Superior temporal gyrus (tissue), 1 donor: ENCODE measurements around the gene A3GALT2.
A peak's percentile ranks its signal among the peaks of the same experiment; 100 is the strongest.

ENCODE experiments used
- DNase-seq: peaks from one replicate; pipeline ENCODE4 v3.0.0-alpha.2; 2016; ENCODE audit errors: extremely low spot score

The A3GALT2 gene

GRCh38 chr1:33350611-33351280 lies 29.8 kb upstream of the A3GALT2 start:
- DNase-seq: no peak

- peak; percentile 80 for DNase-seq
Measured at GRCh38 chr1:33349778-33350610, 29.1 kb upstream of the A3GALT2 start.

DNA sequence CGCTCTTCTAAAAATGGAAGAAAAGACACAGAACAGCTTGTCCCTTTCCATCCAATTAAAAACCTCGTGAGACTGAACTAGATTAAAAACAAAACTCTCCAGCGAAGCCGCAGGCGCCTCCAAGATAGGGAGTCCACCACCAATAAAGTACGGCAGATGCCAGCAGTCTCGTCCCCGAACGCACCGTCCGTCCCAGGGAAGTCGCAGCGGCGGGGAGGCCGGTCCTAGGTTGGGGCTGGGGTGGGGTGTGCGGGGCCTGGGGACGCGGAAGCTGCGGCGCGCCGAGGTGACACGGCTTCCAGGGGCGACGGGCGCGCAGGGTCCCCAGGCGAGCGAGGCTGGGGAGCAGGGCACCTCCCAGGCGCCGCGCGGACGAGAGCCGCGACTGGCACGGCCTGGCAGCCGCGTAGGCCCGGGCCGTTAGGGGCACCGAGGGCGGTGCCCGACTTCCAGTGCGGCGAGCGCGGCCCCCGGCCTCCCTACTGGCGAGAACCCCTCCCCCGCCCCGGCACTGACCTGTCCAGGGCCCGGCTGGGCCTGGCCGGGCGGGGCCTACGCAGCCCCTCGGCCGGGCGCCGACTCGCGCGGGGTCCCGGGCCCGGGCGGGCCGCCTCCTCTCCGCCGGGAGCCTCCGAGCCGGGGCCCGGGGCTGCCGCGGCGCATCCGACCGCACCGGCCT lies 28.3 kb upstream of the A3GALT2 start:
- DNase-seq: no peak

- DNase-seq: peak; percentile 70
Measured at GRCh38 chr1:33348676-33349080, 27.8 kb upstream of the A3GALT2 start.

- no peak for DNase-seq
Measured at GRCh38 chr1:33348194-33348593, 27.3 kb upstream of the A3GALT2 start.

GRCh38 chr1:33347650-33347992 lies 26.7 kb upstream of the A3GALT2 start:
- no peak for DNase-seq

DNA sequence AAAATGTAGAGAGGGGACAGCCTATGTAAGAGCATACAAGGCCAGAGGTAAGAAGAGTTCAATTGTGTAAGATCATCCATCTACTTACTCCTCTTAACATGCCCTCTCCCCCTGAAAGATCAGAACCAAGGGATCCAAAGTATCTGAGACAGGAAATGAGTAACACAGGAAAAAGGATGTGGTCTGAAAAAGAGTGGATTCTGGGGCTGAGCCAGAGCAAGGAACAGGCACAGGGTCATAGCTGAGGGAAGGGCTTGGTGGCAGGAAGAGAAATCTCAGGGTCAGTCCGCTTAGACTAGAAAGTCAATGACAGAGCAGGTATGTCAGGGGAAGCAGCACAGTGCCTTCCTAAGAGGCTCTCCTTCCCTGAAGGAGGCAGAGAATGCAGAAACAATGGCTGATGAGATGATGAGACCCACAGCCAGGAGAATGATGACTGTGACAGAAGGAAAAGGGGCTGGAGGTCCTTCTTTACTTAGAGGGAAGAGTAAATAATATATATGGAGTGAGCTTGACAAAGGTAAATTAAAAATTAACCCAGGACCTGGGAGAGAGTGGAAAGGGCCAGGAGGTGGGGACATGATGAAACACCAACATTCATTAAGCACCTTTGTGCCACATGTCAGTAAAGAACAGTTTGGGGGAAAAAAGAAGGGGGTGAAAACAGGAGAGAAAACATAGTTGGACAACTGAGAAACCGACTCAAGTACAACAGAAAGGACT lies 26.2 kb upstream of the A3GALT2 start:
- peak; percentile 29 for DNase-seq

DNA sequence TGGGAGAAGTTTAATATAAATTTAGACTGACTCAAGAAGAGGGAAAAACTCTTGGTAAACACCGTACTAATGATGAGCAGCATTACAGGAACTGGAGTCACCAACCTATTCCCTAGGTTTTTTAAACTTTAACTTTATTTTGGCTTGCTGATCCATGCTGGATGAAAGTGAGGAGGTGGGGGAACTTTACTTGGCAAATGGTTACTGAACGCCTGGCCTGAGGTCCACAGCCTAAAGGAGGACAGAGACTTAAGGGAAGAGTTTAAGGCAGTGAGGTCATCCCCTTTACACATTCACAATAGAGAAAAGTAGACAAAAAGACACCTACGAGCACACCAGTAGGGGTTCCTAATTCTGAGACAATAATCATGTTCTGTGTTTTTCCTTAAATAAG lies 25.6 kb upstream of the A3GALT2 start:
- no peak for DNase-seq

DNA sequence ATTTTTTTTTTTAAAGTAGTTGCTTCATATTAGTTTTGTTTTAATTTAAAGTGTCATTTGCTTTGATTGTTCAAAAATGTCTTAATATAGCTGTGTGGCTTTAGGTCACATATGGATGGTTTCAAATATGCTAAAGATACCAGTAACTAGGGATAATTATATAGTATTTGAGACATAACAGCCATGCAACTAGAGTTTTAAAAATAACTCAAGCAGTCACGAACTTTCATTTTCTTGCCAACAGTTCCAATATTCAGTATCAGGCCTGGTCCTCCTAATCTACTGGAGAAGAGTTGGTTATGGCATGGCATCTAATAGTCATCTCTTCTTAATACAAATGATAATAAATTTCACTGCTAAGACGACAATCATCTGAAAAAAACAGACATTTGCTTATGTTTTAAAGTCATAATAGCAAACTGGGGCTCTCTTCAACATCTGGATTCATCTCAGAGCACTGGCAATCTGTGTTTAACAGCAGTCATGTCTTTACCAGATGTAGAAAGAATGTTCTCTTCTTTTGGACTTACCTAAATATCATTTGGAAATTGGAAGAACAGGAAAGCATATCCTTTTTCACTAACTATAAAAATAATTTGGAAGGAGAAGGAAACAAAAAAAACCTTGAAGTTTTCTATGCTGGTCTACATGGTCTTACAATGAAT lies 24.1 kb upstream of the A3GALT2 start:
- DNase-seq: peak; percentile 31

DNA sequence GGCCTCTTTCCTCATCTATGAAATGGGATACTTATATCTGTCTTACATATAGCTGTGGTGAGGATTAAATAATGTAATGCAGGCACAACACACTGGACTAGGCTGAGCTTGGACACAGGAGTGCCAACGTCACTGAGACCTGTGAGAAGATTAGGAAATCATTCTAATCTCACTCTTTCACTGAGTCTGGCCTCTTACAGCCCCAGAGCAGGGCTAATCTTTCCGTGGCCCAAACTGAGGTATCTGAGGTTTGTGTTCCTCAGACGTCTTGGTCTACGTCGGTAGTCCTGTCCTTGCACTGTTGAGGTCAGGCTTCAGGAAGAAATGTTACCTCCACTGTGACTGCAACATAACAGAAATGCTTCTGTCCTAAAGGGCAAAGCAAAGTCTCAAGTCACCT lies 22.6 kb upstream of the A3GALT2 start:
- DNase-seq: no peak

- peak; percentile 85 for DNase-seq
Measured at GRCh38 chr1:33342041-33342723, 21.3 kb upstream of the A3GALT2 start.

- no peak for DNase-seq
Measured at GRCh38 chr1:33341190-33341589, 20.3 kb upstream of the A3GALT2 start.

DNA sequence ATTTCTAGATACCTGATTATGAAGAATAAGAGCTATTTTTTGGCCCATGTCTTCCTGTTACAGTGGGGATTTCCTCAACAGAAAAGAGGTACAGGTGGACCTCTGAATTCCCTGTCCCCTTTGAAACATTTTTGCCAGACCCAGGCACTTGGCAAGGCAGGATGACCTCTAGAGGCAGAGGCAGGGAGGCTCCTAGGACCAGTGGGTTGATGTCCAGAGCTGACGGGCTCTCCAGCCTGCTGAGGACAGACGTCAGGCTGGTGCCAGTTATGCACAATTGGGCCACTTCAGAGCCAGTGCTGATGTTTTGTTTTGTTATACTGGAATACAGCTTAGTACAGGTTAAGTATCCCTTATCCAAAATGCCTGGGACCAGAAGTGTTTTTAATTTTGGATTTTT lies 18.5 kb upstream of the A3GALT2 start:
- peak; percentile 54 for DNase-seq

GRCh38 chr1:33338440-33339211 lies 17.7 kb upstream of the A3GALT2 start:
- peak; percentile 41 for DNase-seq

DNA sequence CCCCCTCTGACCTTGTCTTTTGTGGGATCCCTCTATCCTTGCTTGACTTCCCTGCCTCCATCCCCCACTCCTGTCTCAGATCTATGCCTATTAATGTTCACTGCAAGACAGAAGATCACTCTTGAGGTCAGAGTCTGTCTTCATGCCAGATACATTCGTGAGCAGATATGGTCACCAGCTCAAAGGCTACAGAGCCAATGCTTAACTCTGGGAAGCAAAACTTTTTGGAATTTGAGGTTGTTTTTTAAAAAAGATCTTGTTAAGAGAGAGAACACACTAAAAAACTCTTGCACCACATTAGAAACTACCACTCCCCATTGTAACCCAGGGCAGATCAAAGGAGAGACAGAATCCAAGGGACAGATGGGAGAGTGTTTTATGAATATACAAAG lies 17.1 kb upstream of the A3GALT2 start:
- DNase-seq: no peak

DNA sequence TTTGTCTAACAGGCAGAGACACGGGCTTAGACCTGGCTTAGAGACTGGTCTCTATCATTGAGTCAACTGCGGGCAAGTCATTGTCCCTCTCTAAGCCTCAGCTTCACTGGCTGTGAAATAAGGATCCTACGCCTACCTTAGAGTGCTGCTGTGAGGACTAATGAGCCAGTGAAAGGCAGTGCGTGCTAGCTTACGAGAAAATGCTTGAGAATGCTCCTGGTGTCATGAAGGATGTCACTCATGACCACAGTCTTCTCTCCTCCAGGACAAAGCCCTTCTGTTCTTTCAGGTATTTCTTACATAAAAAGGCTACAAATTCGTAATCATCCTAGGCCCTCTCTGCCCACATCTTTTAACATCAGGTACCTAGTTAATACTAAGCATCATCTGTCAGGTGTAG lies 16.5 kb upstream of the A3GALT2 start:
- DNase-seq: no peak

DNA sequence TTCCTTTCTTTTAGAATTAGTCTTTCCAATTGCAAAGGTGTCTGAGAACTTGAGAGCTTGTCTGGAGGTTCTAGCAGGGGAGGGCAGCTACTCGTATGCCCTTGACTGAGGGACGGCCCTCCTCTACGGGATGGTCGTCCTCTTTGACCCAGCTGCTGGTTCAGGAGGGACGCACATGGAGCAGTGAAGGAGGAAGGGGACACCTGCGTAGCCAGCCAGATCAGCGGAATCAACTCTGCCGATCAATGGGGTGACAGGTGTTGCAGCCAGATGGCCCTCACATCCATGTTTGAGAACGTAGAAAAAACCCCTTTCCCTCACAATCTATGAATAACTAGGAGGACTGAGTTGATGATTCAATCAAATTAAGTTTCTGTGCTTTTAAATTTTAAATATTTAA lies 15.7 kb upstream of the A3GALT2 start:
- DNase-seq: no peak

DNA sequence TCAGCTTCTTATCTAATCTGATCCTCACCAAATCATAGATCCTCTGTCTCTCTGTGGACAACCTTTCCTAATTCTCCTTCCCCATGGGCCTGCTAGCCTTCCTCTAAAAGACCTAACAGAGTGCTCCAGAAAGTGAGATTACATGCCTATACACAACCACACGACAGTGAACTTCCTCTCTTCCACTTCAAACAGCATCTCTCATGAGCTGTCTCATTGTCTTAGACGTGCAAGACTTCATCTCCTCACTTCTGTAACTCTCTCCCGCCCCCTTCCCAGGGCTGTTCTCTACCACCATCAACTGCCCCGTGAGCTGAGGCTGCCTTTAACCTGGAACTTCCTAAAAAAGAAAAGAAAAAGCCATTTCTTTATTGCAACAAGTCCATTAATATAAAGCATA lies 14.1 kb upstream of the A3GALT2 start:
- DNase-seq: no peak

- DNase-seq: no peak
Measured at GRCh38 chr1:33334081-33334552, 13.2 kb upstream of the A3GALT2 start.

- DNase-seq: peak; percentile 48
Measured at GRCh38 chr1:33332881-33333280, 12.0 kb upstream of the A3GALT2 start.
